Kidney glomerular epithelial cell (primary cell): Measurements from ENCODE around the gene IPO5.
"Not testable (repeated sequence)": the region's sequence is repeated elsewhere in the genome, so short reads cannot be mapped to it uniquely, and the experiment has no call there.

Experiments used
- DNase-seq: peaks from one replicate; lab custom pipeline; 2025; lab: John Stamatoyannopoulos, UW

IPO5 gene

GRCh38 chr13:97949316-97949715, 4.2 kb upstream of the IPO5 start:
- DNase-seq = not testable (repeated sequence)

GRCh38 chr13:97951376-97951775, 2.1 kb upstream of the IPO5 start:
- no peak for DNase-seq

- DNase-seq = not testable (repeated sequence)
Observed at GRCh38 chr13:97952831-97953230, 644 bp upstream of the IPO5 start.

GRCh38 chr13:97961340-97961739, 7.9 kb downstream of the IPO5 start:
- no peak for DNase-seq

DNA sequence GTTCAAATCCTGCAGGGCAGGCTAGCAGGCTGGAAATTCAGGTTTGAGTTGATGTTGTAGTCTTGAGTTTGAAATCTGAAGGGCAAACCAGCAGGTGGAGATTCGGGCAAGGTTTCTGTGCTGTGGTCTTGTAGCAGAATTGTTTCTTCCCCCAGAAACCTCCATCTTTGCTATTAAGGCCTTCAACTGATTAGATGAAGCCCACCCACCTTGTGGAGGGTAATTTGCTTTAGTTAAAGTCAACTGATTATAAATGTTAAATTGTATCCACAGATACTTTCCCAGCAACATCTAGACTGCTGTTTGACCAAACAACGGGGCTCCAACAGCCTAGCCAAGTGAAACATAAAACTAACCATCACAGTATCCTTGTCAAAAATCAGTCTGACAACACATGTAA, 9.4 kb downstream of the IPO5 start:
- no peak for DNase-seq

GRCh38 chr13:97967226-97967625, 13.8 kb downstream of the IPO5 start:
- DNase-seq = no peak

- no peak for DNase-seq
Observed at GRCh38 chr13:97967948-97968347, 14.5 kb downstream of the IPO5 start.

DNA sequence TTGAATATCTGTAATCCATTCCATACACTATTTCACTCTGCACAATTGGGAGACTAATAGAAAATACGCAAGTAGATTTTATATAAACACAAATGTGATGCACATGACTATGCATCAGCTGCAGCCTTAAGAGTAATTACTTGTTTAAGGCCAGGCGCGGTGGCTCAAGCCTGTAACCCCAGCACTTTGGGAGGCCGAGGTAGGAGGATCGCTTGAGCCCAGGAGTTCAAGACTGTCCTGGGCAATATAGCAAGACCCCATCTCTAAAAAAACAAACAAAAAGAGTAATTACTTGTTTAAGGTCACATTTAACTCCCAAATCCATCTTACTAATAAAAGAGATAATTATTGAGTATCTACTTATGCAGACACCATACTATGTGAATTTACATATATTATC, 18.0 kb downstream of the IPO5 start:
- no peak for DNase-seq

GRCh38 chr13:97974773-97975172, 21.3 kb downstream of the IPO5 start:
- no peak for DNase-seq

GRCh38 chr13:97975280-97975847, 21.9 kb downstream of the IPO5 start:
- DNase-seq = no peak

GRCh38 chr13:97975848-97976609, 22.6 kb downstream of the IPO5 start:
- DNase-seq = peak; percentile 93

DNA sequence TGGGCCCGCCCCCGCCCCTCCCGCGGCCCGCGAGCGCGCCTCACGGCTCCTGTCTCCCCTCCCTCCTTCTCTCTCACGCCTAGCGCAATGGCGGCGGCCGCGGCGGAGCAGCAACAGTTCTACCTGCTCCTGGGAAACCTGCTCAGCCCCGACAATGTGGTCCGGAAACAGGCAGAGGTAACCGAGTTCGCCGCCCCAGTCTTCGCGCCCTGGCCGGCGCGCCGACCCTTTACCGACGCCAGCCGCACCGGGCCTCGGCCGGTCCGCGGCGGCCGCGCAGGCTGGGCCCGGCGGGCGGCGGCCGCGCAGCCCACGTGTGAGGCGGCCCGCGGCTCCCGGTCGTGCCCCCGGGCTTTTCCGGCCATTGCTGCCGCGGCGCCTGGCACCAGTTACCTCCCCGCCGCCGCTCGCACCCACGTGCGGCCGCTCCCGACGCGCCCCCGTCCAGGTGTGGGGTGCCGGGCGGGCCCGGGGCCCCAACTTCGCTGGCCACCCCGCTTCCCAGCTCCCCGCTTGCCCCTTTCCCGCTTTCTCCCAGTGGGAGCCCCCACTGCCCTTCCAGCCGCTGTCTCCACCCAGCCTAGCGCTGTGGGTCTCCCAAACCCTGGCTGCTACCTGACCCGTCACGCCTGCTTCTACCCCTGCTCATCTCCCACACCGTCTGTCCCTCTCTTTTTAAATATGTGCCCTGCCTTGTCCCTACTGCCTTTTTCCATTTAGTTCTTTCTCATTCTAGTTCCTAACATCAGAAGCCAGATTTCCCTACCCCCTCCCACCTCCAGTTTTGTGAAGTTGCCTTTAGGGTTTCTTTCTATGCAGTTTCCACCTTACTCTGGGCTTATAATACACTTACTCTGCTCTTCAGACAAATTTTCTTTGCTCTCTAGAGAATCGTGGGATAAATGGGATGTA, 23.4 kb downstream of the IPO5 start:
- DNase-seq = peak; percentile 93

- DNase-seq = no peak
Observed at GRCh38 chr13:97977982-97978381, 24.5 kb downstream of the IPO5 start.

DNA sequence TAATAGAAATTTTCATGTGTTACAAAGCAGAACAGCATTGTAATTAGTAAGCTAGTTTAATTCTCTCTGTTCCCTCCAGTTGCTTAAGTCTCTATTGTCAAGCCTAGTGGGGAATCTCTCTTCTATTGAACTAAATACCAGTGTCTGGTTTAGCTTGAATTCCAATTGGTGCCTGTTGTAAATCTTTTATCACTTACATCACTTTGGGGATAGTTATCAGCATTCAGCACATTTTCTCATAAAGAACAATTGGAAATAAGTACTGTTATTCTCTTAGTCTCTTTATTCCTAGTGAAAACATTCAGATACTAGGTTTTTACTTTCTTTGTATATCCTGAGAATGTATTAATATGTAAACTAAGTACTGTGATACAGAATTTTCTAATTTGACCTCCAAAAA, 25.2 kb downstream of the IPO5 start:
- DNase-seq = peak; percentile 13

DNA sequence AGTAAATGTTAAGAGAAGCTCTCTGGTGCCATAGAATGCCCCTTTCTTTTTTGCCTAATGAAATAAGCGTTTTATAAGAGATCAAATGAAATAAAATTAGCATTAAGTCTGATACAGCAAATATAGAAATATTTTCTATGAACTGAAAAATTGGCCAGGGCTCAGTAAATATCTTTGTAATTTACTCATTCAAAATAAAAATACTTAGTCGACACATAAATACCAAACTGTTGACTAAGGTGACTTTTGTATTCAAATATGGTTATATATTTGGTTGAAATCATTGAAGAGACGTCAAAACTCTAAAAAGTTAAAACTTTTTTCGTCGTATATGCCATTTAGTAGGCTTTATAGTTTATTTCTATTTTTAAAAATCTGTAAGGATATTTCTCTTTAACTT, 25.6 kb downstream of the IPO5 start:
- no peak for DNase-seq

GRCh38 chr13:97979556-97979955, 26.1 kb downstream of the IPO5 start:
- no peak for DNase-seq

DNA sequence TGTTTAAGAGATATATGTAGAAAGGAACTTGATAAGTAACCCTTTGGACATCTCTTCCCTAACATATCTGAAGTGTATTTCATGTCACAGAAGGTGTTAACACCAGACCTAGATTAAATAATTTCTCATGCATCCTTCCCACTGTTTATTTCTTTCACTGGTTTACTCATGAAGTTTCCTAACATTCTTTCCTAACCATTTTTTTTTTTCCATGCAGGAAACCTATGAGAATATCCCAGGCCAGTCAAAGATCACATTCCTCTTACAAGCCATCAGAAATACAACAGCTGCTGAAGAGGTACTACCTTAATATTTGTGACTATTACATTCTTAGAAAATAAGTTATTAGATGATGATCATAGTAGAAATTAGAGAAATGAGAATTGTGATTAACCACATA, 28.8 kb downstream of the IPO5 start:
- no peak for DNase-seq

GRCh38 chr13:97986835-97987234, 33.4 kb downstream of the IPO5 start:
- no peak for DNase-seq

GRCh38 chr13:97999653-98000052, 46.2 kb downstream of the IPO5 start:
- no peak for DNase-seq

DNA sequence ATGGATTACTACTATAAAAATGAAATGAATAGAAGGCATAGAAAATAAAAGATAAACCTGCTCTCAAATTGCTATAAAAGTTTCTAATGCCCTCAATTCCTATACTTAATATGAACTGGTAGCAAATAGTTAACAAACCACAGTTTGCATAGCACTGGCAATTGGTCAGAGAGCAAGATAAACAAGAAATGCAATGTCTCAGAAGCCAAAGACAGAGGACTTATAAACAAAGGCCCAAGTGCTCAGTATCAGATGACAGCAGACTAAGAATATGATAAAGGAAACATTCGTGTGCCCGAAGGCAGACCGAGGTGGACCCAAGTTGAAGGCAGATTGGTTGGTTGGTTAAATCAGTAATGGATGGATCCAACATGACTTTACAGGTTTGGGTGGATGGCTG, 50.6 kb downstream of the IPO5 start:
- DNase-seq = no peak

GRCh38 chr13:98004997-98005396, 51.5 kb downstream of the IPO5 start:
- DNase-seq = not testable (repeated sequence)

DNA sequence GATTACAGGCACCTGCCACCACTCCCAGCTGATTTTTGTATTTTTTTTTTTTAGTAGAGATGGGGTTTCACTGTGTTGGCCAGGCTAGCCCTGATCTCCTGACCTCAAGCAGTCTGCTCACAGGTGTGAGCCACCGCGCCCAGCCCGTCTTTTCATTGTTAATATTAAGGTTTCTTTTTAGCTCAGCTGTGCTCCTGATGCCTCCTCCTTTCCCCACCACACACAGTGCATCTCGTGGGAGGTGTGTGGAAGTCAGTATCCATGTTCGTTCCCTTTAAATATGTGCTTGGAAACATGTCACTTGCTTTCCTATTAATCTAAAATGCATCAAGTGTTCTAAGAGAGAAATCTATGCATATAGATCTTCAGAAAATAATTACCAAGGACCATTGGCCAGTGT, 53.5 kb downstream of the IPO5 start:
- DNase-seq = no peak

GRCh38 chr13:98013241-98013640, 59.8 kb downstream of the IPO5 start:
- no peak for DNase-seq
